GM12878 (cell line): ENCODE results near the gene TSC22D1. TPM values are rescaled to one million over a fixed set of nuclear protein-coding genes. Genes with fewer than 3 reads are reported as not detected.

Source experiments
- ATAC-seq: fragments of 200-7000 bp; cut with Tn5 transposase; 3 replicates; pipeline ENCODE4 v1.9.1; 2020; ENCODE audit warnings: mild to moderate bottlenecking, moderate library complexity
- BruUV-seq: library from RNA; stranded (reverse); fragments of 400-500 nt; replicated peaks from 2 replicates; lab custom pipeline; 2021; lab: Mats Ljungman, UMichigan
- CTCF ChIA-PET: fragments of 300-600 bp; sonication (Branson Sonifier 250); formaldehyde crosslinking; extraction: SDS; loops from one replicate; lab custom pipeline; 2021; ENCODE audit warnings: inconsistent platforms; lab: Yijun Ruan, JAX
- POLR2A ChIA-PET: fragments of 350-600 bp; formaldehyde crosslinking; extraction: SDS; loops from one replicate; lab custom pipeline; 2021; ENCODE audit warnings: inconsistent platforms; lab: Charles Lee
- RAD21 ChIA-PET: fragments of 300-600 bp; sonication (Branson Sonifier 250); formaldehyde crosslinking; loops from one replicate; lab custom pipeline; 2023; ENCODE audit warnings: antibody characterized with exemption; ENCODE audit not compliant: unreplicated experiment; lab: Charles Lee
- SMC1A ChIA-PET: fragments of 300-600 bp; sonication (Branson Sonifier 250); formaldehyde crosslinking; loops from one replicate; lab custom pipeline; 2023; ENCODE audit not compliant: unreplicated experiment, uncharacterized antibody; lab: Charles Lee
- DNase-seq: peaks from one replicate; pipeline ENCODE4 v3.0.0-alpha.2; 2011; ENCODE audit warnings: low read depth, low spot score
- FAIRE-seq: peaks from 3 replicates; lab custom pipeline; 2011; peaks lifted over from hg19 to GRCh38; lab: Jason Lieb, UNC
- H2AFZ ChIP-seq: 2 replicates; pipeline ENCODE4 v1.6.0; 2011; ENCODE audit warnings: low read depth, low read length, control low read depth; ENCODE audit not compliant: control insufficient read depth
- H3K27ac ChIP-seq: 2 replicates; pipeline ENCODE4 v1.5.1; 2011; ENCODE audit warnings: control low read depth; ENCODE audit not compliant: control insufficient read depth, insufficient read depth
- H3K27me3 ChIP-seq, 2 experiments: replicated peaks in 1 of 2; 2 replicates each; pipeline versions ENCODE4 v1.6.0 to v1.6.1; 2011; ENCODE audit warnings: low read length in 1 of 2; ENCODE audit not compliant: control insufficient read depth in 2 of 2, insufficient read depth in 2 of 2
- H3K36me3 ChIP-seq, 2 experiments: 2 replicates each; pipeline ENCODE4 v1.5.1; 2011; ENCODE audit warnings: low read length in 1 of 2; ENCODE audit not compliant: control insufficient read depth in 2 of 2, insufficient read depth in 2 of 2
- H3K4me1 ChIP-seq: 2 replicates; pipeline ENCODE4 v1.6.1; 2011; ENCODE audit warnings: mild to moderate bottlenecking, low read length, moderate library complexity, mixed read lengths; ENCODE audit not compliant: control insufficient read depth, insufficient read depth
- H3K4me2 ChIP-seq: 2 replicates; pipeline ENCODE4 v1.6.0; 2011; ENCODE audit warnings: control low read depth; ENCODE audit not compliant: control insufficient read depth, insufficient read depth
- H3K4me3 ChIP-seq: fragments of 200-600 bp; sonication (generic); 2 replicates; pipeline ENCODE4 v1.5.1; 2016
- H3K79me2 ChIP-seq: 2 replicates; pipeline ENCODE4 v1.6.0; 2011; ENCODE audit warnings: low read length; ENCODE audit not compliant: control insufficient read depth, insufficient read depth
- H3K9ac ChIP-seq: 2 replicates; pipeline ENCODE4 v1.8.0; 2011; ENCODE audit warnings: low read length, control low read depth, mixed read lengths; ENCODE audit not compliant: control insufficient read depth, insufficient read depth
- H3K9me3 ChIP-seq: replicated peaks from 3 replicates; pipeline ENCODE4 v1.5.1; 2011; ENCODE audit warnings: mild to moderate bottlenecking, low read length; ENCODE audit not compliant: control insufficient read depth, insufficient read depth
- H4K20me1 ChIP-seq: 2 replicates; pipeline ENCODE4 v1.6.0; 2011; ENCODE audit not compliant: control insufficient read depth, insufficient read depth
- ASH2L ChIP-seq: fragments of 300-600, 200-600 bp; sonication (generic); IDR thresholded peaks from 2 replicates; pipeline ENCODE4 v1.6.1; 2017; ENCODE audit warnings: low read depth, mild to moderate bottlenecking, borderline replicate concordance
- ETV6 ChIP-seq, 2 experiments: fragments of 450-650 bp in 1 of 2; IDR thresholded peaks in 1 of 2; conservative IDR thresholded peaks in 1 of 2; 2 replicates each; pipeline ENCODE4 v1.6.1; 2014; ENCODE audit warnings: antibody characterized with exemption in 1 of 2, borderline replicate concordance in 1 of 2, low read depth in 1 of 2, mild to moderate bottlenecking in 1 of 2, moderate library complexity in 1 of 2
- MXI1 ChIP-seq: fragments of 150-350 bp; IDR thresholded peaks from 2 replicates; pipeline ENCODE4 v1.6.1; 2011; ENCODE audit warnings: low read depth, mild to moderate bottlenecking, inconsistent platforms, low read length, improper control_type of control experiment
- NFYA ChIP-seq: IDR thresholded peaks from 2 replicates; pipeline ENCODE4 v1.6.1; 2011; ENCODE audit warnings: low read depth, mild to moderate bottlenecking, low read length, improper control_type of control experiment, borderline replicate concordance
- PAX5 ChIP-seq: IDR thresholded peaks from 2 replicates; pipeline ENCODE4 v1.6.1; 2011; ENCODE audit warnings: low read depth, low read length, borderline replicate concordance
- PAX8 ChIP-seq: fragments of 450-650 bp; IDR thresholded peaks from 2 replicates; pipeline ENCODE4 v1.6.1; 2017; ENCODE audit warnings: mild to moderate bottlenecking, moderate library complexity
- RAD21 ChIP-seq: IDR thresholded peaks from 2 replicates; pipeline ENCODE4 v1.6.1; 2011; ENCODE audit warnings: mild to moderate bottlenecking, low read depth, low read length, moderate library complexity; ENCODE audit not compliant: insufficient read depth
- RUNX3 ChIP-seq: IDR thresholded peaks from 2 replicates; pipeline ENCODE4 v1.6.1; 2012; ENCODE audit warnings: low read length, inconsistent platforms
- SRF ChIP-seq, 2 experiments: IDR thresholded peaks; 2 replicates each; pipeline ENCODE4 v1.6.1; 2011; ENCODE audit warnings: low read depth in 2 of 2, low read length in 2 of 2, mild to moderate bottlenecking in 1 of 2, moderate library complexity in 1 of 2
- YBX1 ChIP-seq: fragments of 450-650 bp; IDR thresholded peaks from 2 replicates; pipeline ENCODE4 v1.6.1; 2016; ENCODE audit warnings: antibody characterized with exemption
- YY1 ChIP-seq: IDR thresholded peaks from 2 replicates; pipeline ENCODE4 v1.6.1; 2011; ENCODE audit warnings: low read depth, mild to moderate bottlenecking, low read length
- WGBS: methylation state at CpG from one replicate; pipeline ENCODE4 v1.1.6; 2016; ENCODE audit warnings: low lambda C conversion rate; ENCODE audit not compliant: insufficient replicate concordance, insufficient coverage; ENCODE audit errors: missing lambda C conversion rate; 5-methylcytosine and 5-hydroxymethylcytosine counted together
- in situ Hi-C: fragments of 300-500 bp; cut with MboI; formaldehyde crosslinking; loops from 9 replicates; pipeline ENCODE4 v1.14.3; 2018; ENCODE audit warnings: mixed read lengths
- intact Hi-C: fragments of 100-400 bp; cut with micrococcal nuclease; formaldehyde crosslinking; loops from one replicate; pipeline ENCODE4 v1.14.2; 2022; ENCODE audit not compliant: unreplicated experiment
- polyA plus RNA-seq, 11 experiments: library from polyadenylated mRNA; depleted of rRNA in 4 of 11; unstranded in 6 of 11; stranded (reverse) in 5 of 11; fragments of >200 nt; fragmentation: Nextera tagmentation in 4 of 11; fragmentation: Illumina TruSeq in 1 of 11; extraction: Ambion mirVana in 4 of 11; extraction: Trizol in 1 of 11; gene quantifications; 1 replicate in 1 of 11; 2 replicates in 10 of 11; pipeline versions ENCODE4 v1.2.1 to v1.2.3, GENCODE V29; 2011 to 2016; ENCODE audit warnings: inconsistent platforms in 2 of 11, missing spikeins in 2 of 11, low read depth in 1 of 11
- total RNA-seq, 4 experiments: library from RNA; depleted of rRNA in 3 of 4; stranded (reverse); fragments of >200 nt in 3 of 4; fragmentation: Illumina TruSeq in 1 of 4; extraction: Trizol in 1 of 4; gene quantifications; 2 replicates each; pipeline versions ENCODE4 v1.2.1 to v1.2.3, GENCODE V29; 2013 to 2021
- TF ChIP-seq, protein P1 (sequence below): fragments of 450-650 bp; formaldehyde crosslinking; IDR thresholded peaks from 2 replicates; pipeline ENCODE4 v1.5.0; 2022; ENCODE audit warnings: mild to moderate bottlenecking, missing genetic modification characterization
- TF ChIP-seq, protein P2 (sequence below): IDR thresholded peaks from 2 replicates; pipeline ENCODE4 v1.6.1; 2012; ENCODE audit warnings: low read depth, low read length, improper control_type of control experiment
- TF ChIP-seq, protein P3 (sequence below): IDR thresholded peaks from 2 replicates; pipeline ENCODE4 v1.6.1; 2012; ENCODE audit warnings: low read depth, low read length, improper control_type of control experiment
- TF ChIP-seq, protein P4 (sequence below): IDR thresholded peaks from 2 replicates; pipeline ENCODE4 v1.6.1; 2011; ENCODE audit warnings: mild to moderate bottlenecking, low read depth, low read length, moderate library complexity; ENCODE audit not compliant: insufficient replicate concordance
- TF ChIP-seq, protein P5 (sequence below): fragments of 450-650 bp; IDR thresholded peaks from 2 replicates; pipeline ENCODE4 v1.6.1; 2016; ENCODE audit warnings: mild to moderate bottlenecking

Gene TSC22D1
- total and polyA plus RNA-seq, 10 of the 15 experiments (the other 5 are each of a cell fraction or from before 2014, with no cell fraction given), result 0.37 to 15.7 (median 7.5) TPM

DNA sequence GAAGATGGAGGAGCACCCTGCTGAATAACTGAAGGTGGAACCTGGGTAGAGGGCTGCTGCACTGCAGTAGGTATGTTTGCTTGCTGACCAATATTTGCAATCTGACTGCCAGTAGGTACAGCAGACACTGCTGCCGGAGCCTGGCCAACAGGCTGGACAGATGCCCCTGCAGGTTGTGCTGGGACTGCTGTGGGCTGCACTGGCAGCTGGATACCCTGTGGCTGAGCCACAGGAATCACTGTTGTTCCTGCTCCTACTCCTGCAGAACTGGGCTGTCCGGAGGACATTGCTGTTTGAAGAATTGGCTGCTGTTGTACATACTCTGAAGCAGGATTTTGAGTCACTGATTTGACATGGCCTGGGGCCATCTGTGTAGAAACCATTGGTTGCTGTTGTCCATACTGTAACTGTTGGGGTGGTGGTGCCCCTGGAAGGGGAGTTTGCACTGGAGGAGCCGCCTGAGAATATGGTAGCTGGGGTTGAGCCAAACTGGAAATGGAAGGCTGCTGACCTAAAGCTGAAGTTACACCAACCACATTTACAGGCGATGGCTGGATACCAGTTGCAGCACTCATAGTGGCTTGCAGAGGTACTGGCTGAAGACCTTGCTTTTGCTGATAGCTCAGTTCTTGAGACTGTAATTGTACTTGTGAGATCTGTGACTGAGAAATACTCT lies 2.2 kb downstream of the TSC22D1 start:
- 79% methylated on average over 4 of the region's 4 CpGs for WGBS
- Histone ChIP-seq H3K9me3 (no peaks in the 10 kb centered on the region), H3K27ac (no peak overlapping the region), H3K4me1 (peaks cover 14% of the 10 kb centered on the region), H4K20me1 (no peaks in the 10 kb centered on the region), H3K4me2 (no peak overlapping the region), H3K4me3 (no peak overlapping the region), H3K9ac (no peak overlapping the region), H3K79me2 (peaks cover 3% of the 10 kb centered on the region), H3K36me3 (no peaks in the 10 kb centered on the region), H2AFZ (no peak overlapping the region), H3K27me3 (peaks cover 0 to 10% of the 10 kb centered on the region in 2 experiments; a peak in 2 of 4 replicates)
- peak; percentile 26; the same call in 2 of the 3 replicates for ATAC-seq
- no TSS peak for BruUV-seq
- POLR2A ChIA-PET, result no interaction called here
- CTCF ChIA-PET, result no interaction called here
- SMC1A ChIA-PET, result no interaction called here
- in situ Hi-C loops, result no loop called here
- FAIRE-seq, result no peak
- RAD21 ChIA-PET, result no interaction called here
- intact Hi-C loops, result loop anchor here (10.0 kb wide), 1 partner anchor 341 kb away; no protein-coding TSS in a partner anchor
- no peak for DNase-seq
- TF ChIP-seq MXI1, result no peak
- TF ChIP-seq ASH2L, result no peak
- TF ChIP-seq, protein P1, sequence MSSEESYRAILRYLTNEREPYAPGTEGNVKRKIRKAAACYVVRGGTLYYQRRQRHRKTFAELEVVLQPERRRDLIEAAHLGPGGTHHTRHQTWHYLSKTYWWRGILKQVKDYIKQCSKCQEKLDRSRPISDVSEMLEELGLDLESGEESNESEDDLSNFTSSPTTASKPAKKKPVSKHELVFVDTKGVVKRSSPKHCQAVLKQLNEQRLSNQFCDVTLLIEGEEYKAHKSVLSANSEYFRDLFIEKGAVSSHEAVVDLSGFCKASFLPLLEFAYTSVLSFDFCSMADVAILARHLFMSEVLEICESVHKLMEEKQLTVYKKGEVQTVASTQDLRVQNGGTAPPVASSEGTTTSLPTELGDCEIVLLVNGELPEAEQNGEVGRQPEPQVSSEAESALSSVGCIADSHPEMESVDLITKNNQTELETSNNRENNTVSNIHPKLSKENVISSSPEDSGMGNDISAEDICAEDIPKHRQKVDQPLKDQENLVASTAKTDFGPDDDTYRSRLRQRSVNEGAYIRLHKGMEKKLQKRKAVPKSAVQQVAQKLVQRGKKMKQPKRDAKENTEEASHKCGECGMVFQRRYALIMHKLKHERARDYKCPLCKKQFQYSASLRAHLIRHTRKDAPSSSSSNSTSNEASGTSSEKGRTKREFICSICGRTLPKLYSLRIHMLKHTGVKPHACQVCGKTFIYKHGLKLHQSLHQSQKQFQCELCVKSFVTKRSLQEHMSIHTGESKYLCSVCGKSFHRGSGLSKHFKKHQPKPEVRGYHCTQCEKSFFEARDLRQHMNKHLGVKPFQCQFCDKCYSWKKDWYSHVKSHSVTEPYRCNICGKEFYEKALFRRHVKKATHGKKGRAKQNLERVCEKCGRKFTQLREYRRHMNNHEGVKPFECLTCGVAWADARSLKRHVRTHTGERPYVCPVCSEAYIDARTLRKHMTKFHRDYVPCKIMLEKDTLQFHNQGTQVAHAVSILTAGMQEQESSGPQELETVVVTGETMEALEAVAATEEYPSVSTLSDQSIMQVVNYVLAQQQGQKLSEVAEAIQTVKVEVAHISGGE, result no peak
- no peak for TF ChIP-seq ETV6 (conservative IDR thresholded peaks at IDR 0.05 in 1 of 2, IDR thresholded peaks at IDR 0.05 in 1 of 2; ENCODE audit: borderline replicate concordance in 1 of 2, low read depth in 1 of 2)
- no peak for TF ChIP-seq PAX5
- peak; percentile 59 for TF ChIP-seq RUNX3
- no peak for TF ChIP-seq NFYA
- TF ChIP-seq, protein P2, sequence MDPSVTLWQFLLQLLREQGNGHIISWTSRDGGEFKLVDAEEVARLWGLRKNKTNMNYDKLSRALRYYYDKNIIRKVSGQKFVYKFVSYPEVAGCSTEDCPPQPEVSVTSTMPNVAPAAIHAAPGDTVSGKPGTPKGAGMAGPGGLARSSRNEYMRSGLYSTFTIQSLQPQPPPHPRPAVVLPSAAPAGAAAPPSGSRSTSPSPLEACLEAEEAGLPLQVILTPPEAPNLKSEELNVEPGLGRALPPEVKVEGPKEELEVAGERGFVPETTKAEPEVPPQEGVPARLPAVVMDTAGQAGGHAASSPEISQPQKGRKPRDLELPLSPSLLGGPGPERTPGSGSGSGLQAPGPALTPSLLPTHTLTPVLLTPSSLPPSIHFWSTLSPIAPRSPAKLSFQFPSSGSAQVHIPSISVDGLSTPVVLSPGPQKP, result no peak
- no peak for TF ChIP-seq YBX1
- TF ChIP-seq, protein P3, sequence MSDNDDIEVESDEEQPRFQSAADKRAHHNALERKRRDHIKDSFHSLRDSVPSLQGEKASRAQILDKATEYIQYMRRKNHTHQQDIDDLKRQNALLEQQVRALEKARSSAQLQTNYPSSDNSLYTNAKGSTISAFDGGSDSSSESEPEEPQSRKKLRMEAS, result no peak
- TF ChIP-seq, protein P4, sequence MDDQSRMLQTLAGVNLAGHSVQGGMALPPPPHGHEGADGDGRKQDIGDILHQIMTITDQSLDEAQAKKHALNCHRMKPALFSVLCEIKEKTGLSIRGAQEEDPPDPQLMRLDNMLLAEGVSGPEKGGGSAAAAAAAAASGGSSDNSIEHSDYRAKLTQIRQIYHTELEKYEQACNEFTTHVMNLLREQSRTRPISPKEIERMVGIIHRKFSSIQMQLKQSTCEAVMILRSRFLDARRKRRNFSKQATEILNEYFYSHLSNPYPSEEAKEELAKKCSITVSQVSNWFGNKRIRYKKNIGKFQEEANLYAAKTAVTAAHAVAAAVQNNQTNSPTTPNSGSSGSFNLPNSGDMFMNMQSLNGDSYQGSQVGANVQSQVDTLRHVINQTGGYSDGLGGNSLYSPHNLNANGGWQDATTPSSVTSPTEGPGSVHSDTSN, result no peak
- TF ChIP-seq PAX8, result no peak
- TF ChIP-seq RAD21, result peak; percentile 41
- no peak for TF ChIP-seq SRF (IDR thresholded peaks at IDR 0.05; ENCODE audit: low read depth in 2 of 2, low read length in 2 of 2)
- TF ChIP-seq, protein P5, sequence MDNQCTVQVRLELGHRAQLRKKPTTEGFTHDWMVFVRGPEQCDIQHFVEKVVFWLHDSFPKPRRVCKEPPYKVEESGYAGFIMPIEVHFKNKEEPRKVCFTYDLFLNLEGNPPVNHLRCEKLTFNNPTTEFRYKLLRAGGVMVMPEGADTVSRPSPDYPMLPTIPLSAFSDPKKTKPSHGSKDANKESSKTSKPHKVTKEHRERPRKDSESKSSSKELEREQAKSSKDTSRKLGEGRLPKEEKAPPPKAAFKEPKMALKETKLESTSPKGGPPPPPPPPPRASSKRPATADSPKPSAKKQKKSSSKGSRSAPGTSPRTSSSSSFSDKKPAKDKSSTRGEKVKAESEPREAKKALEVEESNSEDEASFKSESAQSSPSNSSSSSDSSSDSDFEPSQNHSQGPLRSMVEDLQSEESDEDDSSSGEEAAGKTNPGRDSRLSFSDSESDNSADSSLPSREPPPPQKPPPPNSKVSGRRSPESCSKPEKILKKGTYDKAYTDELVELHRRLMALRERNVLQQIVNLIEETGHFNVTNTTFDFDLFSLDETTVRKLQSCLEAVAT, result no peak
- TF ChIP-seq YY1, result 0 out of 2 replicates have a peak, but pooled peaks have one; percentile 14
